HG03521 (cell line): Measurements from ENCODE around the gene ADK.
"Not testable (repeated sequence)": the region's sequence is repeated elsewhere in the genome, so short reads cannot be mapped to it uniquely, and the experiment has no call there.

Experiments used
- ATAC-seq: cut with Tn5 transposase; IDR thresholded peaks from one replicate; pipeline ENCODE4 v1.9.1; 2021; ENCODE audit warnings: mild to moderate bottlenecking, moderate library complexity; ENCODE audit not compliant: unreplicated experiment

The ADK gene

DNA sequence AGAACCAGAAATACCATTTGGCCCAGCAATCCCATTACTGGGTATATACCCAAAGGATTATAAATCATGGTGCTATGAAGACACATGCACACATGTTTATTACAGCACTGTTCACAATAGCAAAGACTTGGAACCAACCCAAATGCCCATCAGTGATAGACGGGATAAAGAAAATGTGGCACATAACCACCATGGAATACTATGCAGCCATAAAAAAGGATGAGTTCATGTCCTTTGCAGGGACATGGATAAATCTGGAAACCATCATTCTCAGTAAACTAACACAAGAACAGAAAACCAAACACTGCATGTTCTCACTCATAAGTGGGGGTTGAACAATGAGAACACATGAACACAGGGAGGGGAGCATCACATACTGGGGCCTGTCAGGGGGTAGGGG, 306.5 kb downstream of the ADK start:
- not testable (repeated sequence) for ATAC-seq

DNA sequence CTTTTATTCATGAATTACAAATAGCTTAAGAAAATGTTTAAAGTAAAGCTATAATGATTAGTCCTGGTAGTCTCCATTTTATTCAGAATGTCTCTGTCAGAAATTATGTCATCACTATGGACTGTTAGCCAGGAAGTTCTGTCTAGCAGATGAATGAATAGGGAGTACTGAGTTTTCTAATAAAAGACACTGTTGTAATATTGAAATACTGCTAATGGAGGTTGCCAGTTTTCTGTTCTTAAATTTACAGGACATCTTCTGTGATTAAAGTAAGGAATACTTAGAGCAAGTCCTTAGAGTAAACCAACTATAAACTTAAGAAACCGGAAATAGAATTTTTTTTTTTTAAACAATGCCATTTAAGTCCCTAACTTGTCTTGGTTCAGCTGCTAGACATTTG, 309.8 kb downstream of the ADK start:
- ATAC-seq: no peak

DNA sequence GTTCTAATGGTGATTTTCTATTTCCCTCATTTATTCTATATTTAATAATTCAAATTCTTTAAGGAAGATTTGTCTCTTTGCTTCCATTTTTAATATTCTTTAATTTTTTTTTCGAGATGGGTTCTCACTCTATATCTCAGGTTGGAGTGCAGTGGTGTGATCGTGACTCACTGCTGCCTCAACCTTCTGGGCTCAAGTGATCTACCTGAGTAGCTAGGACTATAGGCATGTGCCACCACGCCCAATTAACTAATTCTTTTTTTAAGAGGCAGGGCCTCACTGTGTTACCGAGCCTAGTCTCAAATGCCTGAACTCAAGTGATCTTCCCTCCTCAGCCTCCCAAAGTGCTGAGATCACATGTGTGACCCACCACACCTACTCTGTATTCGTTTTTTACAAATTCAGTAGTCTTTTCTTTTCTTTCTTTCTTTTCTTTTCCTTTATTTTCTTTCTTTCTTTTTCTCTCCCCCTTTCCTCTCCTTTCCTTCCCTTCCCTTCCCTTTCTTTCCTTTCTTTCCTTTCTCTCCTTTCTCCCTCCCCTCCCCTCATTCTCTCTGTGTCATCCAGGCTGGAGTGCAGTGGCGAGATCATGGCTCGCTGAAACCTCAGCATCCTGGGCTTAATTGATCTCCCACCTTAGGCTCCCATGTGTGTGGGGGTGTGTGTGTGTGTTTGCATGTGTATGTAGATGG, 323.1 kb downstream of the ADK start:
- ATAC-seq: no peak

DNA sequence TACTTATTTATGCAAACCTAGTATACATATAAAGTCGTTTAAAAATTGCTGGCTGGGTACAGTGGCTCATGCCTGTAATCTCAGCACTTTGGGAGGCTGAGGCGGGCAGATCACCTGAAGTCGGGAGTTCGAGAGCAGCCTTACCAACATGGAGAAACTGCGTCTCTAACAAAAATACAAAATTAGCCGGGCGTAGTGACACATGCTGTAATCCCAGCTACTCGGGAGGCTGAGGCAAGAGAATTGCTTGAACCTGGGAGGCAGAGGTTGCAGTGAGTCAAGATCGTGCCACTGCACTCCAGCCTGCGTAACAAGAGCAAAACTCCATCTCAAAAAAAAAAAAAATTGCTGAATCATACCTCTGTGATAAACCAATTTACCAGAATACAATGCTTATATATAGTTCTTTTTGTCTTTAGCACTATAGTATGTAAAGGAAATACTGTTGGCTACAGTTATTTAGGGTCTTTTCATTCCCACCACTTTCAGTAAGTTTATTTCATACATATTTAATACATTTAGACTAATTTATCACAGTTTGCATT, 325.2 kb downstream of the ADK start:
- ATAC-seq: not testable (repeated sequence)

- no peak for ATAC-seq
Observed at GRCh38 chr10:74480778-74481177, 329.8 kb downstream of the ADK start.

- ATAC-seq: no peak
Observed at GRCh38 chr10:74483356-74483755, 332.3 kb downstream of the ADK start.

DNA sequence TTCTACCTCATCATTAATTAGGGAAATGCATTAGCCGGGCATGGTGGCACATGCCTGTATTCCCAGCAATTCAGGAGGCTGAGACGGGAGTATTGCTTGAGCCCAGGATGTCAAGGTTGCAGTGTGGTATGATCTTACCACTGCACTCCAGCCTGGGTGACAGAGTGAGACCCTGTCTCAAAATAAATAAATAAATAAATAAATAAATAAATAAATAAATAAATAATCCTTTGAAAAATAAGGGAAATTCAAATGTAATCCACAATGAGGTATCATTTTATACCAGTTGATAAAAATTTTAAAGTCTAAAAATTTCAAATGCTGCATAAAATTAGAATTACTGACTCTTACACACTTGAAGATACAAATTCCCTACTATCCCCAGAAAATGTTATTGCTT, 334.3 kb downstream of the ADK start:
- ATAC-seq: no peak

DNA sequence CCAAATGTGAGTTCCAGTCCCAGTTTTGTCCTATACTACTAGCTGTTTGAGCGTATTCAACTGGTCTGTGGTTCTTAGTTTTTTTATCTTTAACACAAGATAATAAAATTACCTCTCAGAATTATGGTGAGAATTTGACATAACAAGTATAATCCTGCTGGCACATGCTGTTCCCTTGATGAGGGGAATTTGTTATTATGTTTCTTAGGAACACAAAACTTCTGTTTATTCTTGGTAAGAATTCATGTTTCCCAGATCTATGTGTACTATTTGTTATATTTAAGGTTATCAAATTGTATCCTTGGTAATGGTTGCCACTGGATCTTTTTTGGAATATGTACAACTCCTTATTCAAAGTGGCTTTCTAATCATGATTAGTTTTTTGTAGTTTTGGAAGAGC, 335.6 kb downstream of the ADK start:
- ATAC-seq: no peak

- no peak for ATAC-seq
Observed at GRCh38 chr10:74488907-74489306, 337.9 kb downstream of the ADK start.

DNA sequence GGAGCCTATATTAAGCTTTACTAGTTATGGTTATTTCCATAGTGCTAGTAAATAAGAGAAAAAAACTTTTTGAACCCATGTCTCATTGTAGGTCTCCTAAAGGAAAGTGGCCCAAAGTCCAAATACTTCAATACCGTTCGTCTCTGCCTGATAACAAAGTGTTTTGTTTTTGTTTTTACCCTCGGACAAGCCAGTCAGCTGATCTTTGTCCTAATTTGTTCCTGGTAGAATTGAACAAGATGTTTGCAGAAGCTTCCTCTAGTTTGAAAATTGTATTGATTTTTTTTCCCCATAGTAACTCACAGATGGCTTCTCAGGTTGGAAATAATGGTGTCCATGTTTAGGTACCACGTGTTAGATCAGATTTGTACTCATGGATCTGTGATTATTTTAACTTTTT, 339.5 kb downstream of the ADK start:
- ATAC-seq: no peak

DNA sequence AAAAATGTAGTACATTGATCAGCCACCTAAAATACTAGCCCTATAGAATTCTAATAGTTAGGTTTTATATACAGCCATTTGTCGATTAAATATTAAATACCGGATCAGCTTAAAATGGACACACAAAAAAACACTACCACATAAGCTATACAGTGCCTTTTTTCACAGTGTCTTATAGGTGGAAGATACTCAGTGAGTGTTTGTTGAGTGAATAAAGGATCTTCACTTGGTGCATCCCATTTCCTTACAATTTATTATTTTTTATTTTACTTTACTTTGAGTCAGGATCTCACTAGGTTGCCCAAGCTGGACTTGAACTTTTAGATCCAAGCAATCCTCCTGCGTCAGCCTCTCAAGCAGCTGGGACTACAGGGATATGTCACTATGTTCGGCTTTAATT, 340.0 kb downstream of the ADK start:
- no peak for ATAC-seq

- not testable (repeated sequence) for ATAC-seq
Observed at GRCh38 chr10:74496276-74496675, 345.3 kb downstream of the ADK start.

- not testable (repeated sequence) for ATAC-seq
Observed at GRCh38 chr10:74498664-74499063, 347.6 kb downstream of the ADK start.

GRCh38 chr10:74500026-74500704, 349.1 kb downstream of the ADK start:
- no peak for ATAC-seq

GRCh38 chr10:74500816-74501215, 349.8 kb downstream of the ADK start:
- no peak for ATAC-seq

DNA sequence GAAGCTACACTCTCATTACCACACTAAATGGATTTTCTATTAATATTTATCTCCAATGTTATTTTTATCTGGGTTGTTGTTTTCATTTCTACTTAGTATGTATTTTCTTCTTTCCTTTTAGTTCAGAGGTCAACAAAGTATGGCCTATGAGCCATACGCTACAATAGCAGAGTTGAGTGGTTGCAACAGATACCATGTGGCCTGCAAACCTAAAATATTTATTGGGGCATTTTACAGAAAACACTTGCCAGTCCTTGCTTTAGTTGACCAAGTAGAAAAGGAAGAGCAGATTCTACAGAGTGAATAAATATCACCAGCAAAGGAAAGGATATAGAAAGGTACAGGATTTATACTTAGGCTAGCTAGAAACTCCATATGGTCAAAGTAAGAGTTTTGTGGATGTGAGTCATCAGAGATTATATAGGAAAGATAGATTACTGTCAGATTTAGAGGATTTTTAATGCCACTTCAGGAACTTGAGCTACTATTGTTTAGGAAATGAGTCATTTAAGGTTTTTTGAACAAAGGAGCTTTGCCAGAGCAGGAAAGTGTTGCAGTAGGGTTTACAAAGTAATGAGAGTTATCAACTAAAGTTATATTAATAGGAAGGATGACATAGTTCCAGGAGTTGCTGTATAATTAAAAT, 352.1 kb downstream of the ADK start:
- no peak for ATAC-seq

GRCh38 chr10:74507951-74508350, 356.9 kb downstream of the ADK start:
- no peak for ATAC-seq

DNA sequence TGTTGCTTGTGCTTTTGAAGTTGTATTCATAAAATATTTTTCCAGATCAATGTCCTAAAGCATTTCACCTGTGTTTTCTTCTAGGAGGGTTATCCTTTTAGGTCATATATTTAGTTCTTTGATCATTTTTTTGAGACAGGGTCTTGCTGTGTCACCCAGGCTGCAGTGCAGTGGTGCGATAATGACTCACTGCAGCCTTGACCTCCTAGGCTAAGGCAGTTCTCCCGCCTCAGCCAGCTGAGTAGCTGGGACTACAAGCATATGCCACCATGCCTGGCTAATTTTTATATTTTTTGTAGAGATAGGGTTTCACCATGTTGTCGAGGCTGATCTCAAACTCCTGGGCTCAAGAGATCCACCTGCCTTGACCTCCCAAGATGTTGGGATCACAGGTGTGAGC, 359.6 kb downstream of the ADK start:
- ATAC-seq: no peak

DNA sequence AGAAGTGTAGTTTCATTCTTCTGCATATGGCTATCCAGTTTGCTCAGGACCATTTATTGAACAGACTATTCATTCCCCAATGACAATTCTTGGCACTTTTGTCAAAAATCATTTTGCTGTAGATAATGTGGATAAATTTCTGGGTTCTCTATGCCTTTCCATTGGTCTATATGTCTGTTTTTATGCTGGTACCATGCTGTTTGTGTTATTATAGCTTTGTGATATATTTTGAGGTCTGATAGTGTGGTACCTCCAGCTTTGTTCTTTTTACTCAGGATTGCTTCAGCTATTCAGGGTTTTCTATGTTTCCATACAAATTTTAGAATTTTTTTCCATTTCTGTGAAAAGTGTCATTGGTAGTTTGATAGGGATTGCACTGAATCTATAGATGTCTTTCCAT, 360.0 kb downstream of the ADK start:
- no peak for ATAC-seq

GRCh38 chr10:74514322-74514721, 363.3 kb downstream of the ADK start:
- no peak for ATAC-seq

DNA sequence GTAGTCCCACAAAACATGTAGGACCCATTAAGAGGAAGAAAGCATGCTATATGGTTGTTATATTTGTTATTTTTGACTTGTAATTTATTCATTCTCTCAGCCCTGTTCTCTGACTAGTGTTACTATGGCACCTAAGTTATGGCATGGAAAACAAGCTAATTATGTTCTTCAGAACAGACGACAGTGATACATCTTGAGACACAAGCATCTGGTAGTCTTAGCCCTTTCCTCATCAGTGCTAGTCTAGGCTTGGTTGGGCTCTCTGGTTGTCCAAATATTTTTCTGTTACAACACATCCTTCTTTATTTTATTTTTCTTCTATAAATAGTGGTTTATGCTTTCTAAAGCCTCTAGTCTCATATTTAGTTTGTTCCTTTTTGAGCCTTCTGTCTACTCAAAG, 367.0 kb downstream of the ADK start:
- no peak for ATAC-seq

DNA sequence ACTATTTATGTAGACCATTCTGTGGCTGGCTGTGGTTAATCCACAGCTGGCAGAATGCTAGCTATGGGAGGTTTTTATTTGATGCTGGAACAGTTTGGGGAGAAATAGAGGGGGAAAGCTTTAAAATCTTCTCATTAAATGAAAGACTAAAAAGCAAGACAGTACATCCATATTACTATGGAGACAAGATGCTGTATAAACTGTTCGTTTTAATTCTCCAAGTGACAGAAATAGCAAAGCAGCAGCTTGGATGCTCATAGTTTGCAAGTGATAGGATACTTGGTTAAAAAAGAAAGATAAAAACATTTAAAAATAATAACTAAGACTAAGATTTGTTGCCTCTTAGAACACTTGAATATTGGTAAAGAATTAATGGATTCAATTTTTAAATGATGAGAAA, 370.5 kb downstream of the ADK start:
- ATAC-seq: no peak
